Measurements from ENCODE around the gene COPZ2. TPM values are rescaled to one million over a fixed set of nuclear protein-coding genes. Genes with fewer than 3 reads are reported as not detected.
A peak's percentile ranks its signal among the peaks of the same experiment; 100 is the strongest.
"Not testable (repeated sequence)": the region's sequence is repeated elsewhere in the genome, so short reads cannot be mapped to it uniquely, and the experiment has no call there.

The COPZ2 gene
- total and polyA plus RNA-seq, 9 of the 15 experiments (the other 6 are each of a cell fraction or from before 2014, with no cell fraction given) = 0.22 to 0.49 TPM; not detected in 7

- no peak for TF ChIP-seq ZNF609 (CRISPR knock-in tag; IDR thresholded peaks at IDR 0.05; ENCODE audit: borderline replicate concordance)
- TF ChIP-seq RBM39 (optimal IDR thresholded peaks at IDR 0.05; ENCODE audit: low read depth, low read length) = no peak
- TF ChIP-seq ZNF586 (CRISPR knock-in tag; conservative IDR thresholded peaks at IDR 0.05) = no peak
- TF ChIP-seq ZNF583 (CRISPR knock-in tag; IDR thresholded peaks at IDR 0.05) = no peak
- no peak for TF ChIP-seq NR2F6 (CRISPR knock-in tag; IDR thresholded peaks at IDR 0.05)
- TF ChIP-seq ASH1L (IDR thresholded peaks at IDR 0.05; ENCODE audit: borderline replicate concordance, low read depth, partially characterized antibody) = no peak
- peak in 2 of 3 experiments; percentile 49 to 51; a peak in 3 of 6 replicates for TF ChIP-seq CTCF (IDR thresholded peaks at IDR 0.05 in 2 of 3, conservative IDR thresholded peaks at IDR 0.05 in 1 of 3; ENCODE audit: insufficient read depth in 2 of 3, low read depth in 1 of 3, low read length in 3 of 3)
- no peak for TF ChIP-seq FOXJ3 (CRISPR knock-in tag; IDR thresholded peaks at IDR 0.05)
Observed at GRCh38 chr17:48068491-48068961, 30.9 kb upstream of the COPZ2 start (continued).

GRCh38 chr17:48067808-48068207 is 30.2 kb upstream of the COPZ2 start:
- in situ Hi-C loops (cut with MboI) = loop anchor here (5.0 kb wide), 1 partner anchor 41 kb away; no protein-coding TSS in a partner anchor
- H3K79me2 ChIP-seq (ENCODE audit: control insufficient read depth, insufficient read depth, low read length); DNase-seq (ENCODE audit: extremely low read depth in 1 of 4, low spot score in 3 of 4); H3K4me2 ChIP-seq (ENCODE audit: insufficient read depth, low read length); H3K9me3 ChIP-seq (replicated peaks; ENCODE audit: control insufficient read depth, insufficient read depth, low read depth, low read length); intact Hi-C loops (cut with micrococcal nuclease); ATAC-seq; CTCF ChIA-PET (ENCODE audit: low intra/inter-chr PET ratio); FAIRE-seq; H3K27me3 ChIP-seq (ENCODE audit: control insufficient read depth in 2 of 2, insufficient read depth in 2 of 2, low read length in 2 of 2); H3K4me1 ChIP-seq (replicated peaks in 1 of 2; ENCODE audit: control insufficient read depth in 2 of 2, insufficient read depth in 2 of 2, low read length in 2 of 2); H3K9ac ChIP-seq (ENCODE audit: insufficient read depth in 1 of 2, low read depth in 2 of 2, low read length in 2 of 2); H2AFZ ChIP-seq (ENCODE audit: low read depth, low read length); H3K9me1 ChIP-seq (ENCODE audit: control insufficient read depth, insufficient read depth, low read length); H3K27ac ChIP-seq (ENCODE audit: extremely low read depth, low read depth, low read length); H3K4me3 ChIP-seq; H4K20me1 ChIP-seq (replicated peaks; ENCODE audit: control insufficient read depth, insufficient read depth, low read length); BruUV-seq (replicated peaks): not testable (repeated sequence)
- POLR2A ChIA-PET = interaction anchor here (1.0 to 2.5 kb wide), 8 partner anchors 10 to 31 kb away, joined by 3 to 16 read pairs (median 5); partner anchors contain the start of gene NFE2L1
- 86% methylated on average over 2 of the region's 2 CpGs for WGBS (ENCODE audit: insufficient coverage, low coverage, missing lambda C conversion rate)
- peaks cover 72% of the 10 kb centered on the region for H3K36me3 ChIP-seq (ENCODE audit: control insufficient read depth, insufficient read depth, low read length)

All from K562 (cell line).